ENCODE measurements around the gene GK2.

- TF ChIP-seq POLR2AphosphoS5 (IDR thresholded peaks at IDR 0.05; ENCODE audit: low read depth, low read length) (no peak), POLR2A (IDR thresholded peaks at IDR 0.05; ENCODE audit: low read depth, low read length) (no peak)
Measured at GRCh38 chr4:79358438-79358837, 49.6 kb downstream of the GK2 start.

Measured in GM12891 (cell line).